Panc1 (cell line): Measurements from ENCODE around the gene AP3B1. TPM values are rescaled to one million over a fixed set of nuclear protein-coding genes. Genes with fewer than 3 reads are reported as not detected.

Experiments used
- ATAC-seq: fragments of 200-7000 bp; cut with Tn5 transposase; 2 replicates; pipeline ENCODE4 v1.9.1; 2020; ENCODE audit warnings: mild to moderate bottlenecking, moderate library complexity
- BruUV-seq: library from RNA; stranded (reverse); fragments of 400-500 nt; replicated peaks from 2 replicates; lab custom pipeline; 2021; lab: Mats Ljungman, UMichigan
- CTCF ChIA-PET: fragments of 300-600 bp; sonication (Branson Sonifier 250); formaldehyde crosslinking; loops from one replicate; lab custom pipeline; 2022; ENCODE audit warnings: antibody characterized with exemption; lab: Charles Lee
- POLR2A ChIA-PET: fragments of 300-600 bp; sonication (Branson Sonifier 250); formaldehyde crosslinking; loops from one replicate; lab custom pipeline; 2022; ENCODE audit warnings: antibody characterized with exemption; lab: Charles Lee
- DNase-seq: peaks from one replicate; pipeline ENCODE4 v3.0.0-alpha.2; 2010; ENCODE audit warnings: low read depth, low spot score
- H3K27ac ChIP-seq: 2 replicates; pipeline ENCODE4 v1.5.1; 2011; ENCODE audit warnings: mild to moderate bottlenecking, low read length, inconsistent platforms
- H3K27me3 ChIP-seq: fragments of 200-500 bp; sonication (Bioruptor generic); 2 replicates; pipeline ENCODE4 v1.6.0; 2014; ENCODE audit warnings: low read length, inconsistent platforms; ENCODE audit not compliant: control insufficient read depth, insufficient read depth
- H3K36me3 ChIP-seq: fragments of 200-500 bp; sonication (Bioruptor generic); 2 replicates; pipeline ENCODE4 v1.5.1; 2014; ENCODE audit warnings: inconsistent platforms, mild to moderate bottlenecking, low read length, moderate library complexity; ENCODE audit not compliant: control insufficient read depth, insufficient read depth
- H3K4me1 ChIP-seq: 2 replicates; pipeline ENCODE4 v1.5.1; 2011; ENCODE audit warnings: inconsistent platforms, mild to moderate bottlenecking, low read length, moderate library complexity; ENCODE audit not compliant: control insufficient read depth, insufficient read depth
- H3K4me3 ChIP-seq, 2 experiments: 2 replicates each; pipeline ENCODE4 v1.5.1; 2011 to 2012; ENCODE audit warnings: low read depth in 2 of 2, low read length in 2 of 2, mild to moderate bottlenecking in 2 of 2, inconsistent platforms in 1 of 2, moderate library complexity in 1 of 2
- H3K9me3 ChIP-seq: fragments of 200-500 bp; sonication (Bioruptor generic); 2 replicates; pipeline ENCODE4 v1.5.1; 2014; ENCODE audit warnings: low read depth, mild to moderate bottlenecking, inconsistent platforms, low read length, moderate library complexity; ENCODE audit not compliant: control insufficient read depth, insufficient read depth
- CTCF ChIP-seq: fragments of 450-650 bp; IDR thresholded peaks from 2 replicates; pipeline ENCODE4 v1.5.1; 2017; ENCODE audit warnings: mild to moderate bottlenecking
- POLR2AphosphoS5 ChIP-seq: IDR thresholded peaks from 2 replicates; pipeline ENCODE4 v1.6.1; 2012; ENCODE audit warnings: mild to moderate bottlenecking, low read depth, low read length, moderate library complexity
- REST ChIP-seq, 2 experiments: IDR thresholded peaks; 2 replicates each; pipeline ENCODE4 v1.6.1; 2011 to 2012; ENCODE audit warnings: low read depth in 2 of 2, control low read depth in 1 of 2, low read length in 1 of 2, mild to moderate bottlenecking in 1 of 2, moderate library complexity in 1 of 2; ENCODE audit not compliant: insufficient read depth in 1 of 2
- SIN3A ChIP-seq: IDR thresholded peaks from 2 replicates; pipeline ENCODE4 v1.6.1; 2012; ENCODE audit warnings: low read depth, mild to moderate bottlenecking, low read length, moderate library complexity, borderline replicate concordance; ENCODE audit not compliant: insufficient read depth
- TCF7L2 ChIP-seq: IDR thresholded peaks from 2 replicates; pipeline ENCODE4 v1.6.1; 2011; ENCODE audit warnings: mild to moderate bottlenecking, low read depth, low read length, inconsistent platforms
- in situ Hi-C: cut with HindIII; loops from 2 replicates; pipeline ENCODE4 v1.10.0; 2016; ENCODE audit warnings: low sequenced_read_pairs, low pct_unique_long_range_greater_than_20kb
- intact Hi-C: fragments of 100-400 bp; cut with micrococcal nuclease; formaldehyde crosslinking; loops from one replicate; pipeline ENCODE4 v1.10.0; 2022; ENCODE audit not compliant: unreplicated experiment
- total RNA-seq: library from RNA; stranded (reverse); gene quantifications from one replicate; pipeline ENCODE4 v1.2.1, GENCODE V29; 2021; ENCODE audit not compliant: unreplicated experiment

The AP3B1 gene
- total RNA-seq, 1 experiment from 2014 or later: 55.4 TPM

GRCh38 chr5:78056053-78056452 lies 238.4 kb downstream of the AP3B1 start:
- DNase-seq: no peak
- intact Hi-C loops: no loop called here
- TF ChIP-seq SIN3A (no peak), REST (IDR thresholded peaks at IDR 0.05; ENCODE audit: insufficient read depth in 1 of 2, low read depth in 2 of 2, low read length in 1 of 2) (no peak), TCF7L2 (no peak), CTCF (no peak), POLR2AphosphoS5 (no peak)
- in situ Hi-C loops: no loop called here
- no peak overlapping the region for H3K4me3 ChIP-seq
- no peak overlapping the region for H3K27ac ChIP-seq
- no peaks in the 10 kb centered on the region for H3K9me3 ChIP-seq
- POLR2A ChIA-PET: no interaction called here
- peaks cover 3% of the 10 kb centered on the region; the same call in 1 of the 2 replicates for H3K4me1 ChIP-seq
- no peaks in the 10 kb centered on the region for H3K27me3 ChIP-seq
- H3K36me3 ChIP-seq: no peaks in the 10 kb centered on the region
- no TSS peak for BruUV-seq
- CTCF ChIA-PET: no interaction called here
- ATAC-seq: no peak

GRCh38 chr5:78050888-78051287 lies 243.6 kb downstream of the AP3B1 start:
- in situ Hi-C loops: no loop called here
- ATAC-seq: peak; percentile 92

More at GRCh38 chr5:78050888-78051287, 243.6 kb downstream of the AP3B1 start:
- peak; percentile 22 for DNase-seq
- POLR2A ChIA-PET: no interaction called here
- intact Hi-C loops: no loop called here
- H3K4me3 ChIP-seq: no peak overlapping the region
- H3K27ac ChIP-seq: no peak overlapping the region
- no TSS peak for BruUV-seq
- CTCF ChIA-PET: no interaction called here
- no peaks in the 10 kb centered on the region for H3K36me3 ChIP-seq
- no peaks in the 10 kb centered on the region for H3K9me3 ChIP-seq
- H3K4me1 ChIP-seq: peaks cover 3% of the 10 kb centered on the region; the same call in 1 of the 2 replicates
- TF ChIP-seq REST (IDR thresholded peaks at IDR 0.05; ENCODE audit: insufficient read depth in 1 of 2, low read depth in 2 of 2, low read length in 1 of 2) (no peak), TCF7L2 (peak; percentile 82), POLR2AphosphoS5 (peak; percentile 54), SIN3A (no peak), CTCF (no peak)
- H3K27me3 ChIP-seq: no peaks in the 10 kb centered on the region
